Stimulated activated CD8-positive, alpha-beta memory T cell treated with anti-CD3 and anti-CD28 coated beads, Interleukin-7, amount 100 ng/mL, for 24 hours (primary cell): ENCODE results near the gene GOSR1.
"Not testable (repeated sequence)": the region's sequence is repeated elsewhere in the genome, so short reads cannot be mapped to it uniquely, and the experiment has no call there.

Experiments
- DNase-seq: peaks from one replicate; pipeline ENCODE4 v3.0.0-alpha.2; 2020; ENCODE audit warnings: low read depth

Gene GOSR1

GRCh38 chr17:30477083-30477773, at the start of gene GOSR1:
Gene GOSR1 (plus strand): TSS chr17:30477408. CDS start chr17:30477434, 26 bp downstream.
- DNase-seq, result peak; percentile 82

- DNase-seq, result no peak
These were observed 49.6 kb upstream of the GOSR1 start for GRCh38 chr17:30427611-30428010.

GRCh38 chr17:30429155-30429554, 48.1 kb upstream of the GOSR1 start:
- DNase-seq, result no peak

GRCh38 chr17:30433514-30433913, 43.7 kb upstream of the GOSR1 start:
- DNase-seq, result no peak

- no peak for DNase-seq
These were observed 40.5 kb upstream of the GOSR1 start for GRCh38 chr17:30436729-30437128.

GRCh38 chr17:30443721-30444120, 33.5 kb upstream of the GOSR1 start:
- no peak for DNase-seq

- DNase-seq, result not testable (repeated sequence)
These were observed 30.6 kb upstream of the GOSR1 start for GRCh38 chr17:30446640-30447039.

GRCh38 chr17:30449480-30449879, 27.7 kb upstream of the GOSR1 start:
- no peak for DNase-seq

GRCh38 chr17:30450125-30451027, 26.8 kb upstream of the GOSR1 start:
- DNase-seq, result no peak

- DNase-seq, result no peak
These were observed 22.6 kb upstream of the GOSR1 start for GRCh38 chr17:30454635-30455034.

- DNase-seq, result no peak
These were observed 18.8 kb upstream of the GOSR1 start for GRCh38 chr17:30458371-30458770.

- DNase-seq, result not testable (repeated sequence)
These were observed 18.3 kb upstream of the GOSR1 start for GRCh38 chr17:30458797-30459413.

GRCh38 chr17:30468465-30468864, 8.7 kb upstream of the GOSR1 start:
- no peak for DNase-seq

- DNase-seq, result no peak
These were observed 4.8 kb upstream of the GOSR1 start for GRCh38 chr17:30472238-30472890.

- no peak for DNase-seq
These were observed 2.0 kb upstream of the GOSR1 start for GRCh38 chr17:30475206-30475605.

GRCh38 chr17:30476726-30477082, 504 bp upstream of the GOSR1 start:
- DNase-seq, result no peak

- no peak for DNase-seq
These were observed 537 bp downstream of the GOSR1 start for GRCh38 chr17:30477774-30478115.

GRCh38 chr17:30482555-30482954, 5.3 kb downstream of the GOSR1 start:
- no peak for DNase-seq

GRCh38 chr17:30483159-30483558, 6.0 kb downstream of the GOSR1 start:
- DNase-seq, result no peak

- DNase-seq, result no peak
These were observed 16.6 kb downstream of the GOSR1 start for GRCh38 chr17:30493780-30494179.

- DNase-seq, result no peak
These were observed 18.4 kb downstream of the GOSR1 start for GRCh38 chr17:30495586-30495985.

GRCh38 chr17:30503558-30503957, 26.4 kb downstream of the GOSR1 start:
- DNase-seq, result no peak
